Ramos (cell line): Measurements from ENCODE around the gene UBQLN4.

Experiments
- in situ Hi-C: fragments of 300-500 bp; cut with MboI; formaldehyde crosslinking; loops from one replicate; pipeline ENCODE4 v1.14.3; 2022; ENCODE audit warnings: low sequenced_read_pairs; ENCODE audit not compliant: unreplicated experiment

Gene UBQLN4

DNA sequence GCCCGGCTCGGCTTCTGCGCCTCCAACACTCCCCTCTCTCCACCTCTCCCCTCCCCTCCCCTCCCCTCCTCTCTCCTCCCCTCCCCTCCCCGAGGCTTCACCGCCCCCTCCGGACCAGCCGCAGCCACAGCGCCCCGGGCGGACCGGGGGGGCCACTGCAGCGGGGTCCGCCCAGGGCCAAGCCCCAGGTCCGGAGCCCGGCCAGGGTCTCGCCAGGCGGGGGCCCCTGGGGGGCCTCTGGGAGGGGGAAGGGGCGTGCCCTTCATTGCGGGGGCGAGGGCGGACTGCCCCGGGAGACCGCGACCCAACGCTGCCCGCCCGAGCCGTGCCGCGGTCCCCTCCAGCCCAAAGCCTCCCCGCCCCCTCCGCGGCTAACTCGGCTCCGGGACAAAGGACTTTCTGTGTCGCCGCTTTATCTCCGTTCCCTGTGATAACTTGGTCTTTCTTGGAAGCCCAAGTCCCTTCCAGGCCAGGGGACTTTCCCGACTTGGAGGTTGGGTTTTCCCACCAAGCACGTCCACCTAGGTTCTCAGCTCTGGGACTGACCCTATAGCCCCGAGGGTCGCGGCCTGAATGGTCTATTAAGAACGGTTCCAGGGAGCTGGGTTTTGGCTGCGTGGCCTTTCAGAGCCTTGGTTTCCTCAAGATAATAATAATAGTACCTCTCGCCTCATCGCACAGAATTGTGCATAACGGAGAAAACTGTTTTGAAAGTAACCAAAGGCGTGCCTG, at the start of gene UBQLN4:
UBQLN4 (minus strand) TSS at position 31 of the 732 bp plus-strand sequence. CDS start 97 bp downstream, outside the sequence.
- in situ Hi-C loops: no loop called here

DNA sequence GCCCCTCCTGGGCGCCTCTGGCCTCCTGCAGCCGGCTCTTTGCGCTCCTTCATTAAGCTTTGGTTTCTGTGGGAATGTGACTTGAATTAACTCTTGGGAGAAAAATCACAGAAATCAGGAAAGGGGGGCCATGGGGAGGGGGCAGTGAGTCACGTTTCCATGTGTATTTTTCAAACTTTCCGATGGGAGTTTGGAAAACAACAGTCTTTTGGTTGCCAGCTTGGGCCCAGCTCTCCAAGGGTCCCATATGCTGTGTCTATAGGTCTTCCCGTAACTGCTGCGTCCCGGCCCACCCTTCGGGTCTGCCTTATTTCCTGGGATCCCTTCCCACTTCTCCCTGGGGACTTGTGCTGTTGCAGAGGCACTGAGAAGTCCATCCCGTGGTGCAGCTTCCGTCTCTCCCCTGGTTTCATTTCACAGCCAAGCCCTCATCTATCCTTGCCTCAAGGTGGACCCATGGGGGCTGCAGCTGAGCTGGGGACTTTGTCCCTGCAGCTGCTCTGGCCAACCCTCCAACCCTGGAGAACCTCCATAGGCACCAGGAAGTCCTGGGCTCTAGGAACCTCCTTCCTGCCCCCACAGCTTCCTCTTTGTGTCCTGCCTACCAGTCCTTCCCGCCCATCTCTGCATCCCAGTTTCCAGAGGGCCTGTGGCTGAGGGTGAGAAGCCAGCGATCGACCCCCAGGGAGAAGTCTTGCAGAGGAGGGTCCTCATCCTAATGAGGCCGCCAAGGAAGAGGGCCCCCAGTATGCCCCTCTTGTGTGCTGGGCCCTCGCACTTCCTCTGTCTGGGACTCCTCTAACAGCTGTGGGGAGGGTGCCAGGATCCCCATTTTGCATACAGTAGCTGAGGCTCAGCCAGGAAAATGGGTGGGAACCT, 49.3 kb upstream of the UBQLN4 start:
- in situ Hi-C loops: no loop called here

DNA sequence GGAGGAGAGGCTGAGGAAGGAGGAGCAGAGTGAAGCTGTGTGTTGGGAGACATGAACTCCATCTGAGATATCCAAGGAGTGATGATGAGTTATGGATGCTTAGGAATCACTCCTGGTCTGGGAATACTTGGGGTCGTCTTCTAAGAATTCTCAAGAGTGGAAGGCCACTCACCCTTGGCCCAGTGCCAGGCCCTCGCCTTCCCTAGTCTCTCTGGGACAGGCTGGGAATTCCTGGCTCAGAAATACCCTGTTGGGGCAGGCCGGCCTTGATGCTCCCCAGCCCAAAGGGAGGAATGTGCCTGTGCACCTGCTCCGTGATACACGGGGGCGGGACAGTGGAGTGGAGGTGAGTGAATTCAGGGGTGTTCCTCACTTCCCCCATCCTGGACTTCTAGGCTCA, 48.3 kb upstream of the UBQLN4 start:
- in situ Hi-C loops: no loop called here

DNA sequence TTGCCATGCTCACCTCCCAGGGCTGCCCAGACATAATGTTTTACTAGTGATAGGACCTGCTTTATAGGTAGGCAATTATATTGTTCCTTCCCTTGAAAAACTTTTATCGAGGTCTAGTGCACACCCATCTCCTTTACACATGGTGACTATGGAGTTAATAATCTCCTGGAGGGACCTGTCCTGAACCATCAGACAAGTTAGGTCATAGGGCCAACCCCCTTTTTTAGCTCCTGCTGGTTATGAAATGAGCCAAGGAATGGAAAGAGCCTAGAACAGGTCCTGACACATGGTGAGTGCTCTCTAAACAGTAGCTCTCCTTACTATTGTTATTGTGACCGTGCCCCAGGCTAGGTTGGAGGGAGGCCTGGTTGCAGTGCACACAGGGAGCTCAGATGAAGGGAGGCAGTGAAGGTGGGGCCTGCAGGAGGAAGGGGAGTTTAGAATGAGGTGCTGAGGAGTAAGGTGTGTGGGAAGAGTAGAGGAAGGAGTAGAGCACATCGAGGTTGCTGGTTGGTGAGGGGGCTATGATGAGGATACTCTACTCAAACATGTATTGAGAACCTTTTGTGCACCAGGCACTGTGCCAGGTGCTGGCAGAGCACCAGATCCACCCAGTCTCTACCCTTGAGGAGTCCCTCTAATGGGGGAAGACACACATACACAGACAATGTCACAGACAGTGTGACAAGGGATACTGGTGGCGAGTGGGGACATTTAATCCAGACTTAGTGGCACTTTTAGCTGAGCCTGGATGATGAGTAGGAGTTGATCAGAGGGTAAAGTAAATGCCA, 46.8 kb upstream of the UBQLN4 start:
- in situ Hi-C loops: no loop called here

DNA sequence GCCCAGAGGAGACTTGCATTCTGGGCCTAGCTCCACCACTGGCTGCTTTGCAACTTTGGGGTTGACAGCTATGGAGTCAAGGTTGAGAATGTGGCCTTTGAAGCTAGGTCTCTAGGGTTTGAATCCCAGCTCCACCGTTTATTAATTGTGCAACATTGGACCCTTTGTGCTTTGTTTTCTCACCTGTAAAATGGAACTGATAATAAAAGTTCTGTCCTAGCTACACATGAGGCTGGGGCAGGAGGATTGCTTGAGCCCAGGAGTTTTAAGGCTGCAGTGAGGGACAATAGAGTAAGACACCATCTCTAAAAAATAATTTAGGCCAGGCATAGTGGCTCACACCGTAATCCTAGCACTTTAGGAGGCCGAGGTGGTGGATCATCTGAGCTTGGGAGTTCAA, 45.7 kb upstream of the UBQLN4 start:
- in situ Hi-C loops: loop anchor here (10.0 kb wide), 1 partner anchor 346 kb away; no protein-coding TSS in a partner anchor

DNA sequence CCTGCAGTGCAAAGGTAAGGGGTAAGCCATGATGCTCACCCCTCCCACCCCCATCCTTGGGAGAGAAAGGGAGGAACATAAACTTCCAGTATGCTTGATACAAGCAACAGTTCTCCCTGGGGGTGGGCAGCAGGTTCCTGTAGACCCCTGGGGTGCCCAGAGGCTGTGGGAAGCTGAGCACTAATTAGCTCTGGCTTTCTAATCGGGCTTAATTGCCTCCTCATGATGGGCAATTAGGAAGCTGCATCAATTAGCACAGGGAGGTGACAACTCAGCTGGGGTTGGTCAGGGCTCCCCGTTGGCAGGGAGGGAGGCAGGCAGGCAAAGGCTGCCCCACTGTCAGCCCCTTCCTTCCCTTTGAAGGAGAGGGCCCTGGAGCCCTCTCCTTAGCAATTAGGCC, 45.2 kb upstream of the UBQLN4 start:
- in situ Hi-C loops: loop anchor here (10.0 kb wide), 1 partner anchor 346 kb away; no protein-coding TSS in a partner anchor

DNA sequence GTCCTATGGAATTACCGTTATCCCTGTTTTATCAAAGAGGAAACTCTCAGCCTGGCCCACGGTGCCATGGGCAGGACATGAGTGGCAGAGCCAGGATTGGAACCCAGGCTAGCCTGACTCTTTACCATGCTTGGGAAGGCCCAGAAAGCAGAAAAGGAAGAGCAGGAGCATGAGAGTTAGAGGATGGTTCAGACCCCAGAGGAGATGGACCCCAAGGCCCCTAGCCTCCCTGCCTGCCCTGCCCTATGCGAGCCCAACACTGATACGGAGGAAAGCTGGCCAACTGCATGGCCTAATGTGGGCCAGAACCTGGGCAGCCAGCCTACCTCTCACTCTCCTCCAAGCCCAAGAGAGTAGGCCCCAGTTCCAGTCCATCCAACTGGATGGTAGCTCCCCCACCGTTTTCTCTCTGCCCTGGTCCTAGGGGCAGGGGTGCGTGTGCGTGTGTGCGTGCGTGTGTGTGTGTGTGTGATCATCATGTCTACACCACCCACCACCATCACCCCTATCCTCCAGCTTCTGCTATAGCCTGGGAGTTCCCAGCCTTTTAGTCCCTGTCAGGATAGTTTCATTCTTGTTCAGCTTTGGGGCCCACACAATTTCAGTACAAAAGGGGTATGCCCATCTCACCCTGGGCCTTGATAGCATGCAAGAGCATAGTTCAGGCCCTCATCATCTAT, 44.0 kb upstream of the UBQLN4 start:
- in situ Hi-C loops: loop anchor here (10.0 kb wide), 1 partner anchor 347 kb away; no protein-coding TSS in a partner anchor

DNA sequence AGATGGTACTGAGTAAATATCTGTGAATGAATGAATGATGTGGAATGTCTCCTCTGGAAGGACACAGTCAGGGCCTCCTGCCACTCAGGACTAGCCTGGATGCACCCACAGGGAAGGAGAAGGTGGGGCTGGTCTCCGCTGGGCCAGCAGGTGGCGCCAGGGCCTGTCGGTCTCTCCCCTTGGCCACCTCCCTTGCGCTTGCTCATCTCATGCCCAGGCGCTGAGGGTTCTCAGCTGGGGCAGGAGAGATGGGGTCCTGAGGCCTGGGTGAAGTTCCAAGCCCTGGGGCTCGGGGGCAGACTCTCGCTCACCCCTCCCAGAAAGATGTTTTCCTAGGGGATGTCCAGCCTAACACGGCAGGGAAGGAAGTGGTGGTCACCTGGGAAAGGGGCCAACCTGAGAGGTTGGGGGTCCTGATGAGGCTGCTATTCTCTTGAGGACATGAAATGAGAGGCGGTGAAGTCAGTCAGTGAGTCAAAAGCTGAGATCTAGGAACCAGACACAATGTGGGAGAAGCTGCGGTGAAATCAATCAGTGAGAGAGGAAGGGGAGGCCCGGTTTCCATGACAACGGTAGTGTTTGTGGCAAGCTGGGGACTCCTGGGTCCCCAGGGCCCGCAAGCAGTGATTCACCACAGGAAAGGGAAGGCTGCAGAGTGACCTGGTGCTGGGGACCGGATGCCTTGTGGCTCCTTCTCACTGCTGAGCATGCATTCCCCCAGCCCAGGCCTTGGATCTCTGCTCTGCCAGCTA, 43.2 kb upstream of the UBQLN4 start:
- in situ Hi-C loops: loop anchor here (10.0 kb wide), 1 partner anchor 348 kb away; no protein-coding TSS in a partner anchor

DNA sequence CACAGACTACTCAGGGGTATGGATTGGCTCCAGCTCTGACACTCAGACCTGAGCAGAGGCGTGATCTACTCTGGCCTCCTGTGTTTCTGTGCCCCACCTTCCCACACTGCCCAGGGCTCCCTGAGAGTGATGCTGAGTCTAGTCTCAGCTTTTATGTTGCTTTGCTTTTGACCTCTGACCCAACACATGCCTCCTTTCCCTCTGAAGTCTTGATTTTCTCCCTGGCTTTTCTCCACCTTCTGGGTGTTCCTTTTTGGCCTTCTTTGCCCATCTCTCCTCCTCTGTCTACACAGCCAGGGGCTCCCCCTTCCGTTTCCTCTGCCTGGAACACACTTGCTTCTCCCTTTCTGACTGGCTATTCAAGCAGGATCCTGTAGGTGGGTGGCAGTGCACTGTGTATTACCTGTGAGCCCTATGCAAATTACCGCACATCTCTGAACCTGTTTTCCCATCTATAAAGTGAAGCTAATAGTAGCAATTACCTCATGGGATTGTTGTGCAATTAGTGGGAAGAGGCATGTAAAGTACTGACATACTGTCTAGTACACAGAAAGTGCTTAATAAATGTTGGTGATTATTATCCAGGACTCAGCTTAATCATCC, 42.4 kb upstream of the UBQLN4 start:
- in situ Hi-C loops: loop anchor here (10.0 kb wide), 1 partner anchor 349 kb away; no protein-coding TSS in a partner anchor

DNA sequence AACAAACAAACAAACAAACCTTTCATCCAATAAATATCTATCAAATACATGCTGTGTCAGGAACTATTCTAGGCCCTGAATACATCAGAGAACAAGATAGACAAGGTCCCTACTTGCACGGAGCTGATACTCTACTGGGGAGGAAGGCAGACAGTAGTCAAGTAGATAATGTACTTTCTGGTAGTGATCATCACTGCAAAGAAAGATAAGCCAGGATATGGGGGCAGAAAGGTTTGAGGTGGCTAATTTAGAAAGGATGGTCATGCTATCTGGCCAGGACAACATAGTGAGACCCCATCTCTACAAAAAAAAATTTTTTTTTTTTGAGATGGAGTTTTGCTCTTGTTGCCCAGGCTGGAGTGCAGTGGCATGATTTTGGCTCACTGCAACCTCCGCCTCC, 38.0 kb upstream of the UBQLN4 start:
- in situ Hi-C loops: loop anchor here (5.0 to 10.0 kb wide), 2 partner anchors 41 to 353 kb away; no protein-coding TSS in a partner anchor

DNA sequence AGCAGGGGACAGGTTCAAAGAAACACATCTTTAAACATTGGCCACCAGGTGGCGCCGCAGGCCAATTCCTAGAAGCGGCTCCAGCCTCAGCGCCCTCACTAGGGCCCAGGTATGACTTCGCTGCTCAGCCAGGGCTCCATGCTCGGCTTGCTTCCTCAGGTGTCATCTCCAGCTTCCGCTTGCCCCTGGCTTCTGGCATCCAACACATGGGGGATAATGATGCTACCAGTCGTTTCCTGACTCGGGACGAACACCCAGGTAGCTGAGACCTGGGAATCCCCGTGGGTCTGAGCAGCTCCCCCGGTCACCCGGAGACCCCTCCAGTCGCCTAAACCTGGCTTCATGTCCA, 37.2 kb upstream of the UBQLN4 start:
- in situ Hi-C loops: loop anchor here (5.0 to 10.0 kb wide), 2 partner anchors 41 to 354 kb away; no protein-coding TSS in a partner anchor

DNA sequence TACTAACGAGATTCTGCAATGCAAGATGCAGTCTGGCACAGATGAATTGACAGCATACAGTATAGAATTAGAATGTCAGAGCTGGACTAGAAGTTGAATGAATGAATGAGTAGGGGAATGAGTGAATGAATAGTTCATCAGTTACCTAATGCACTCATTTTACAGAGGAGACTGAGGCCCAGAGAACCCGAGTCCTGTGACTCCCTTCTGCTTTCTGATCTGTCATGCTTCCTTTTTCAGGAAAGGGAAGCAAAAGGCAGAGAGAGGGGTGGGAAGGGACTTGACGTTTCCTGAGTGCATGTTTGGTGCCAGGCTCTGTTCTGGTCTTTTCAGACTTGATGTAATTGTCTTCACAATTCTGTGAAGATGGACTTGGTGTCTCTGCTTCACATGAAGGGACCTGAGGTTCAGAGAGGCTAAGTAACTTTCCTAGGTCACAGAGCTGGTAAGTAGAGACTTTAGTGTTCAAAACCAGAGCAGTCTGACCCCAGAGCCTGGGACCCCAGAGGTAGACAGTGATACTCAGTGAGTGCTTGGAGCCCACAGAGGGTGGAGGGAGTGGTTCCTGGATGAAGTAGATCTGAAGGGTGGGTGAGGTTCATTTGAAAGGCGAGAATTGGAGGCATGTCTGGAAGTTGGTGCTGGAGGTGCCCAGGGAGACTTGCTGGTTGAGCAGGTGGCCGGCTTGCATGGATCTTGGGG, 36.7 kb upstream of the UBQLN4 start:
- in situ Hi-C loops: loop anchor here (5.0 to 10.0 kb wide), 2 partner anchors 42 to 355 kb away; no protein-coding TSS in a partner anchor

DNA sequence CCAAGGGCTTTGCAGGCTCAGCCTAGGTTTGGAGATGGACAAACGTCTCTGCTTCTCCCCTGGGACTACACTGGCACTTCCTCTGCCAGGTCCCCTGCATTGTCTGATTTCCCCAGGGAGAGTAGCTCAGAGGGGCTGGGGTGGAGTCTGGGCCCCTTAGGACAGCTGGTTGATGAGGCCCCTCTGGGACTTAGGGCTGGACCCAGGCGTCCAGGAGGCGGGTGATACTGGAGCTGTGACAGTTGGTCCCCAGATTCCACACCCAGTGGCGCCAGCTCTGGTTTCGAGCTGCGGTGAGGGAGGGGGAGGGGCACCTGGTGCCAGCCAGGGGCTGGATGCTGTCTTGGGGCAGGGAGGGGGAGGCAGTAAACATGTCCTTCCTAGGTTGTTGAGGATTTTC, 36.1 kb upstream of the UBQLN4 start:
- in situ Hi-C loops: loop anchor here (5.0 to 10.0 kb wide), 2 partner anchors 43 to 355 kb away; no protein-coding TSS in a partner anchor

DNA sequence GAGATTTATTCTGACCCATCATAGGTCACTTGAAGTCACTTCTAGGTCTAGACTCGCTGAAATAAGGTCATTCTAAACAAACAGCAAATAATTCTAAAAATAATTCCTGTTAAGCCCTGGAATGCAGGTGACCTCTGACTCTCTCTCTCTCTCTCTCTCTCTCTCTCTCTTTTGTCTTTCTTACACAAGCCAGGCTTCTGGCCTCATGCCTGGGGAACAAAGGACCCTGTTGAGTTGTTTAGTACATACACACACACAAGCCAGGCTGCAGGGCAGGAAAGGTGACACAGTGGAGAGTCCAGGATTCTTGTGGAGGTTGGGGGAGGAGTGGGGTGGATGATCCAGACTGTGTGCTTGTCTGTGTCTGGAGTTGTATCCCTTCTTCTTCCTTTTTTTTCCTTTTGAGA, 32.7 kb upstream of the UBQLN4 start:
- in situ Hi-C loops: no loop called here

DNA sequence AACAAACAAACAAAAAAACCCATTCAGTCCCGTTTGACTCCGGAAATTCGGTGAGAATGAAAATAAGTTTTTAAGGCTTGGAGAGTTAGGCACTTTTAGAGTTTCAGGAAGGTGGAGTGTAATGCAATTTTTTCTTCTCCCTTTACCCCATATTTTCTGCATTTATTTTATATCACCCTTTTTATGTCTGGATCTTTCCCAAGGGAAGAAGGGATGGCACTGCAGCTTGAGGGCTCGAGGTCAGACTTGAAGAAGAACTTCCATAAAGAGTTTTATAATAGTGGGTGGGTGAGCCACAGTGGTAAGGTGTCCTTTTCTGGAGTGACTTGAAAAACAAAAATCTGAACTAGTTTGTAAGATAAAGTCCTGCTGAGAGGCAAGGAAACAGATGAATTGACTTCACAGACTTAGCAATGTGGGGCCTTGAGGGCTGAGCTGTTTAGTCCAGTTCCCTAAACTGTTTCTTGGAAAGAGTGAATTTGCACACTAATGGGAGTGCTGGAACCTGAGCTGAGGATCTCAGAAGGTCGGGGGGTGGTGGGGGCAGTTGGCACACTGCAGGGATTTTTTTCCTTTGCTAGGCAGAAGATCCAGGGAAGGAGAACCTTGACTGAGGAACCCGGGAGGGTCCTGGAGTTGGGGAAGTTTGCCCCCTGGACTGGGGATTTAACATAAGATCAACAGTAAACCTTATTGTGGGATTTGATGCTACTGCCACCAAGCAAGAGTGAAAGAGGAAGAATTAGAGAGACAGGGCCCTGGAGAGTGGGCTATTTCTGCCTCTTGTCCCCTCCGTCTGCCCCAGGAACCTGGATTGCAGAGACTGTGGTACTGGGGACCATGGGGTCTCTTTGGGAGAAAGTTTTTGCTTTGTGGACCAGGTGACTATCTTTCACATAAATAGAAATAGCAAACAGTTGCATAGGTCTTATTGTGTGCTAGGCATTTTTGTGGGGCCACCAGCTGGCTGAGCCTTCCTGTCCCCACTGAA, 30.5 kb upstream of the UBQLN4 start:
- in situ Hi-C loops: no loop called here

DNA sequence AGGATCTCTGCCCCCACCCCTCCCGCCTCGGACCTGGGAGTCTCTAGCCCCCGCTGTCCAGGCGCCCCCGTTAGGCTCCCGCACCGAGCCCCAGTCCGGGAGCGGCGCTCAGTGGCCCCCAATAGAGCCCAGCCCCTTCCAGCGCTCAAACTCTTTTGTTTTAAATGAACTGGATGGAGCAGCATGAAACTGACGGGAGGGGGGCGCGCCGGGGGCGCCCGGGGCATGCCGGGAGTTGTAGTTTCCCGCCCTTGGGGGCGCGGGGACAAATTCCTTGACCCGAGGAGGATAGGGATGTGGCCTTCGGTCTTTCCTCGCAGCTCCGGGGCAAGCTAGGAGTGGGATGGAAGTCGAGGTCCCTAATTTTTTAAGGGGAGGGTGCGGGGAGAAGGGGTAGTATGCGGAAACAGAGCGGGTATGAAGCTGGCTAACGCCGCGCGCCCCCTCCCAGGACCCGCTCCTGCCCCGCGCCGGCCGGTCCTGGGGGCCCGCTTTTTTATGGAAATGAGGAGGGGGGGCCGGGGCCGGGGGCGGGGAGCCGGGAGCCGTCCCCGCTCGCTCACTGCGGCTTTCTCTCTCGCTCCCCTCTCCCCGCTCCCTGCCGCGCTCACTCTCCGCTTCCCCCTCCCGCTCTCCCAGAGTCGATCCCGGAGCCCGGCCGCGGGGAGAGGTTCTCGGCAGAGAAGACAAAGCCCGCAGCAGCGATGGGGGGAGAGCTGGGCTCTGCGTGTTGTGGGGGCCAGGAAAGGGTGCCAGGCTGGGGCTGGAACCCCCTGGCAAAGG, 28.9 kb upstream of the UBQLN4 start, which contains the start of gene MEX3A:
MEX3A (minus strand) TSS at position 157 of the 783 bp plus-strand sequence. CDS start 467 bp downstream, outside the sequence.
- in situ Hi-C loops: no loop called here
